Brain microvascular endothelial cell (primary cell): ENCODE measurements around the gene GPR180.

Experiments
- DNase-seq: peaks from one replicate; pipeline ENCODE4 v3.0.0-alpha.2; 2020
- H3K27ac ChIP-seq: fragments of 250-450 bp; sonication (Bioruptor Pico); 2 replicates; pipeline ENCODE4 v1.5.1; 2020; ENCODE audit warnings: mild to moderate bottlenecking, moderate library complexity
- H3K27me3 ChIP-seq: fragments of 250-450 bp; sonication (Bioruptor Pico); replicated peaks from 2 replicates; pipeline ENCODE4 v1.5.1; 2020; ENCODE audit warnings: mild to moderate bottlenecking
- H3K36me3 ChIP-seq: fragments of 250-450 bp; sonication (Bioruptor Pico); replicated peaks from 2 replicates; pipeline ENCODE4 v1.5.1; 2020; ENCODE audit warnings: mild to moderate bottlenecking
- H3K4me3 ChIP-seq: 2 replicates; pipeline ENCODE4 v1.5.1; 2011; ENCODE audit warnings: low read depth, mild to moderate bottlenecking, control low read depth, low read length, moderate library complexity
- CTCF ChIP-seq: IDR thresholded peaks from 2 replicates; pipeline ENCODE4 v1.5.1; 2011; ENCODE audit warnings: low read depth, mild to moderate bottlenecking, moderate library complexity, low read length, control low read depth, inconsistent platforms; ENCODE audit errors: missing control alignments
- in situ Hi-C: cut with HindIII; loops from 2 replicates; pipeline ENCODE4 v1.10.0; 2017; ENCODE audit warnings: low sequenced_read_pairs, low pct_ligation_motif_present

The GPR180 gene

GRCh38 chr13:94658926-94659597, 57.4 kb downstream of the GPR180 start:
- peak; percentile 29 for TF ChIP-seq CTCF
- DNase-seq: no peak
- Histone ChIP-seq H3K27me3 (peaks cover 26% of the 10 kb centered on the region), H3K4me3 (no peak overlapping the region), H3K36me3 (no peaks in the 10 kb centered on the region), H3K27ac (no peak overlapping the region)
- in situ Hi-C loops: no loop called here

- TF ChIP-seq CTCF: no peak
- H3K27ac ChIP-seq: no peak overlapping the region
- in situ Hi-C loops: no loop called here
- no peak overlapping the region for H3K4me3 ChIP-seq
- no peak for DNase-seq
- no peaks in the 10 kb centered on the region for H3K36me3 ChIP-seq
- H3K27me3 ChIP-seq: peaks cover 28% of the 10 kb centered on the region
Observed at GRCh38 chr13:94659598-94659946, 57.9 kb downstream of the GPR180 start.

- TF ChIP-seq CTCF: peak; percentile 42
- in situ Hi-C loops: no loop called here
- H3K27me3 ChIP-seq: peaks cover 35% of the 10 kb centered on the region
- H3K4me3 ChIP-seq: no peak overlapping the region
- H3K27ac ChIP-seq: no peak overlapping the region
- H3K36me3 ChIP-seq: no peaks in the 10 kb centered on the region
- DNase-seq: peak; percentile 27
Observed at GRCh38 chr13:94660695-94661326, 59.2 kb downstream of the GPR180 start.

DNA sequence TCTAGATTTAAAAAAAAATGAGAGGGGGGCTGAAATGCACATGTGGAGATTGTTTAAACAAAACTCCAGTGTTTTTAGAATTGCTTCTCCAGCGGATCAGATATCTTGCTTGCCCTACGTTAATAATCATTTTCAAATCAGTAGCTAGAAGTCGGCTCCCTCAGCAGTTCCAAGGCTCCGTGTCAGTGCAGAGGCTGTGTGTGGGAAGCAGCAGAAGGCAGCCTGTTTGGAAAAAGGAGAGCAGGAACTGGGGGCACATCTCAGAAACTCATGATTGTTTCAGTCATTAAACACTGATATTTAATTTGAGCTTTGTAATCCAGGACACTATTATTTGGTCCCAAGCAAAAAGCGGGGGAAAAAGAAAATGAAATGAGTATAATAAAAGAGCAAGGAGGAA, 59.7 kb downstream of the GPR180 start:
- H3K36me3 ChIP-seq: no peaks in the 10 kb centered on the region
- H3K4me3 ChIP-seq: no peak overlapping the region
- no peak for DNase-seq
- H3K27me3 ChIP-seq: peaks cover 38% of the 10 kb centered on the region
- no peak overlapping the region for H3K27ac ChIP-seq
- in situ Hi-C loops: no loop called here
- TF ChIP-seq CTCF: no peak

DNA sequence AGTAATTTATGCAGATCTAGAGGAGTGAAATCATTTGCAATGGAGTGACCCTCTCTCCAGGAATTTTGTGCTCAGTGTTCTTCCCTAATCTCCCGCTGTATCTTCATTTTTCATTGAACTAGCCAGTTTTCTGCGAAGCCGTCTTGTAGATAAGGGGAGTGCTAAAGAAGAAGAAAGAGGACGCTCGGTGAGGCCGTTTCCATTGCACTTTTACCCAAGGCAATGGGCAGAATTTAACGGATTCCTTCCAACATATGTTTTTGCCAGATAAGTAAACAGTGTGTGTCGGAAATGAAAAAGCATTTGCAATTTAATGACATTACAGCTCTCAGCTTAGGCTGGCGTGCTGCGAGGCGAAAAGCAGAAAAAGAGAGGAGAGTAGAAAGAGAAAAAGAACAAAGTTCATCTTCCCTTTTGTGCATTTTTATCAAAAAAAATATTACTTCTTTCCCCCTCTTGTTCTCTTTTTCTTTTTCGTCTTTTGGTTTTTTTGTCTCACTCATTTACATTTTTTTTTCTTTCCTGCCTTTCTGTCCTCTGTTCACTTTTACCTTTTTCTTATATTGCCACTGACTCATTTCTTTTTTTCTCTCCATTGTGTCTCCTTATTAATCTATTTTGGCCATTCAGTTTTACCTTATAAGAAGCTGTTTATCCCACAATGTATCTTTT, 60.8 kb downstream of the GPR180 start:
- TF ChIP-seq CTCF: no peak
- Histone ChIP-seq H3K27me3 (peaks cover 39% of the 10 kb centered on the region), H3K36me3 (no peaks in the 10 kb centered on the region), H3K4me3 (no peak overlapping the region), H3K27ac (no peak overlapping the region)
- in situ Hi-C loops: no loop called here
- DNase-seq: no peak
